Measurements from ENCODE around the gene SGCB.

DNA sequence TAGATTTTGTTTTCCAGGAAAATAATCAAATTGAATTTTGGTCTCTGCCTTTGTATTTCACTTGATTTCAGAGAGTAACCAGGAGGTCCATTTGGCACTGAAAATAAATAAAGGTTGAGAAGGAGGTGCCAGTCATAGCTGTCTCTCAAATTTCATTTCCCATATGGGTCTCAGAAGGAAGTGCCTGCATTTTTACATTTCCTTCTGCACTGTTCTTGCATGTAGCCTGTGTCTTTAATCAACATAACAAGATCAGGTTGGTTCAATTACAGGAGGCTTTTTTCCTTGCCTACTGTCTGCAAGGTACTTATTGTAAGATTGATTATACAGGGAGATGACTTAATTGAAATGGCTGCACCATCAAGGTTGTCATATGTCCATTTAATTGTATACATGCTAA, 33.7 kb downstream of the SGCB start:
- TF ChIP-seq, protein P1, sequence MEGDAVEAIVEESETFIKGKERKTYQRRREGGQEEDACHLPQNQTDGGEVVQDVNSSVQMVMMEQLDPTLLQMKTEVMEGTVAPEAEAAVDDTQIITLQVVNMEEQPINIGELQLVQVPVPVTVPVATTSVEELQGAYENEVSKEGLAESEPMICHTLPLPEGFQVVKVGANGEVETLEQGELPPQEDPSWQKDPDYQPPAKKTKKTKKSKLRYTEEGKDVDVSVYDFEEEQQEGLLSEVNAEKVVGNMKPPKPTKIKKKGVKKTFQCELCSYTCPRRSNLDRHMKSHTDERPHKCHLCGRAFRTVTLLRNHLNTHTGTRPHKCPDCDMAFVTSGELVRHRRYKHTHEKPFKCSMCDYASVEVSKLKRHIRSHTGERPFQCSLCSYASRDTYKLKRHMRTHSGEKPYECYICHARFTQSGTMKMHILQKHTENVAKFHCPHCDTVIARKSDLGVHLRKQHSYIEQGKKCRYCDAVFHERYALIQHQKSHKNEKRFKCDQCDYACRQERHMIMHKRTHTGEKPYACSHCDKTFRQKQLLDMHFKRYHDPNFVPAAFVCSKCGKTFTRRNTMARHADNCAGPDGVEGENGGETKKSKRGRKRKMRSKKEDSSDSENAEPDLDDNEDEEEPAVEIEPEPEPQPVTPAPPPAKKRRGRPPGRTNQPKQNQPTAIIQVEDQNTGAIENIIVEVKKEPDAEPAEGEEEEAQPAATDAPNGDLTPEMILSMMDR (conservative IDR thresholded peaks at IDR 0.05; ENCODE audit: low read depth, low read length): no peak
- TF ChIP-seq EZH2 (IDR thresholded peaks at IDR 0.05; ENCODE audit: low read length, unreplicated experiment) (no peak), EZH2phosphoT487 (IDR thresholded peaks at IDR 0.05; ENCODE audit: borderline replicate concordance, low read length) (no peak)

Measured in PC-3 (cell line).